ENCODE measurements around the gene EIF5A.

The EIF5A gene

GRCh38 chr17:7348478-7349242 is 41.2 kb downstream of the EIF5A start:
- Histone ChIP-seq H3K36me3 (peaks cover 98% of the 10 kb centered on the region), H3K4me3 (ENCODE audit: low read depth in 1 of 2, low read length in 1 of 2) (no peak overlapping the region), H3K4me1 (ENCODE audit: control insufficient read depth in 1 of 2, insufficient read depth in 1 of 2, low read depth in 1 of 2, low read length in 1 of 2) (peaks cover 21 to 22% of the 10 kb centered on the region in 2 experiments), H3K9me3 (peaks cover 5% of the 10 kb centered on the region), H3K27me3 (no peaks in the 10 kb centered on the region), H3K27ac (no peak overlapping the region)
- TF ChIP-seq, protein P1, sequence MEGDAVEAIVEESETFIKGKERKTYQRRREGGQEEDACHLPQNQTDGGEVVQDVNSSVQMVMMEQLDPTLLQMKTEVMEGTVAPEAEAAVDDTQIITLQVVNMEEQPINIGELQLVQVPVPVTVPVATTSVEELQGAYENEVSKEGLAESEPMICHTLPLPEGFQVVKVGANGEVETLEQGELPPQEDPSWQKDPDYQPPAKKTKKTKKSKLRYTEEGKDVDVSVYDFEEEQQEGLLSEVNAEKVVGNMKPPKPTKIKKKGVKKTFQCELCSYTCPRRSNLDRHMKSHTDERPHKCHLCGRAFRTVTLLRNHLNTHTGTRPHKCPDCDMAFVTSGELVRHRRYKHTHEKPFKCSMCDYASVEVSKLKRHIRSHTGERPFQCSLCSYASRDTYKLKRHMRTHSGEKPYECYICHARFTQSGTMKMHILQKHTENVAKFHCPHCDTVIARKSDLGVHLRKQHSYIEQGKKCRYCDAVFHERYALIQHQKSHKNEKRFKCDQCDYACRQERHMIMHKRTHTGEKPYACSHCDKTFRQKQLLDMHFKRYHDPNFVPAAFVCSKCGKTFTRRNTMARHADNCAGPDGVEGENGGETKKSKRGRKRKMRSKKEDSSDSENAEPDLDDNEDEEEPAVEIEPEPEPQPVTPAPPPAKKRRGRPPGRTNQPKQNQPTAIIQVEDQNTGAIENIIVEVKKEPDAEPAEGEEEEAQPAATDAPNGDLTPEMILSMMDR (IDR thresholded peaks at IDR 0.05) = no peak

DNA sequence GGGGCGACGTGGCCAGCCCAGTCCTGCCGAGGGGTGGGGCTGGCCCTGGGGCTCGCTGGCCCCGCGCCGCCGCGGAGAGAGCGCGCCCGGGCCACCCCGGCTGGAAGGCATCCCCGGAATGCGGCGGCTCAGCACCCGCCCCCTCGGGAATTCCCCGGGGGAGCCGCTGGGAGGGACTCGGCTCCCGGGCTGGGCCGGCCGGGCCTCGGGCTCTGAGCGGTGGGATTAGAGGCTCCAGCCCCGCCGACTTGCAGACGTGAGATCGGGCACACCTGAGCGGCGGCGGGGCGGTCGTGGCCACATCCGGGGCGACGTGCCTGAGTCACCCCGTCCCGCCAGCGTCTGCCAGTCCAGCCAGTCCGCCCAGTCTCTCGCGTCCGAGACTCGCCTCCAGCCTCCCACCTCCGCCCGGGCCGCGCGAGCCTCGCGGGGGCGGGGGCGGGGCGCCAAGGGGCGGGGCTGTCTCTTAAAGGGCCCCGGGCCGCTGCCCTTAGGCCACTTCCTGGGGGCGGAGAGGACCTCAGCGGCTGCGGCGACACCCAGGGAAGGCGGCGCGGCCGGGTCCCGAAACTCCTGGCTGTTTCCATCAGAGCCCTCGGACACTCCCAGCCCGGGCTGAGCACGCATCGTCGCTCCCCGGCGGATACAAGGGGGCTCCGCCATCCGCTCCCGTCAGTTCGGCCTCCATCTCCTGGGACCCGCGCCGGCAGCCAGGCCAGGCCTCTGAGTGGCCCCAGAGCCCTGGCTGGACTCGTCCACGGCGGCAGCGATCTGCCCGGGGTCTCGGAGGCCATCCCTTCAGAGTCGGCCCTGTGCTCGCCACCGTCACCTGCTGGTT is 44.5 kb downstream of the EIF5A start, which contains the start of gene KCTD11:
KCTD11 (plus strand) TSS at position 498 of the 838 bp plus-strand sequence.
- Histone ChIP-seq H3K4me3 (ENCODE audit: low read depth in 1 of 2, low read length in 1 of 2) (peak within 1 kb of the TSS; percentile 47 to 64), H3K36me3 (peaks cover 68% of the 10 kb centered on the region), H3K27ac (peak within 1 kb of the TSS; percentile 62), H3K4me1 (ENCODE audit: control insufficient read depth in 1 of 2, insufficient read depth in 1 of 2, low read depth in 1 of 2, low read length in 1 of 2) (peaks cover 23 to 29% of the 10 kb centered on the region in 2 experiments), H3K27me3 (peaks cover 7% of the 10 kb centered on the region), H3K9me3 (no peaks in the 10 kb centered on the region)
- TF ChIP-seq, protein P1 (IDR thresholded peaks at IDR 0.05) = no peak

DNA sequence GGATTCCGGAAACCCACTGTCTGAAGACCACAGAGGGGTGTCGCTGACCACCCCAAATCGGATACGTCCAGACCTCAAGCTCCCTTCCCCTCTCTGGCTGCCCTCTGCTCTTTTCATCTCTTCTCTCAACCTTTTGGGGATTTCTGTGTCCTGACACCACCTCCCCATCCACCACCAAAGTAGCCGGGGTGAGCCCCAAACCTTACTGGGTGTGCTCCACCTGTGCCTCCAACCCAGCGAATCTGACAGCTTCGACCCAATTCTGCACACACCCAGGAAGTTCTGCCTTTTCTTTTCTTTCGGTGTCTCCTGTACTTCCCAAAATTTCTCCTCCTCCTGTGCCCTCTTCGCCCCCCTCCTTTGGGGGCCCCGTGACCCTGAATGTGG is 45.1 kb downstream of the EIF5A start:
- H3K27ac ChIP-seq = no peak overlapping the region
- peaks cover 61% of the 10 kb centered on the region for H3K36me3 ChIP-seq
- peaks cover 10% of the 10 kb centered on the region for H3K27me3 ChIP-seq
- peaks cover 23 to 29% of the 10 kb centered on the region in 2 experiments for H3K4me1 ChIP-seq (ENCODE audit: control insufficient read depth in 1 of 2, insufficient read depth in 1 of 2, low read depth in 1 of 2, low read length in 1 of 2)
- TF ChIP-seq, protein P1 (IDR thresholded peaks at IDR 0.05) = no peak
- no peaks in the 10 kb centered on the region for H3K9me3 ChIP-seq
- H3K4me3 ChIP-seq (ENCODE audit: low read depth in 1 of 2, low read length in 1 of 2) = peak overlapping the region; percentile 47 to 64

DNA sequence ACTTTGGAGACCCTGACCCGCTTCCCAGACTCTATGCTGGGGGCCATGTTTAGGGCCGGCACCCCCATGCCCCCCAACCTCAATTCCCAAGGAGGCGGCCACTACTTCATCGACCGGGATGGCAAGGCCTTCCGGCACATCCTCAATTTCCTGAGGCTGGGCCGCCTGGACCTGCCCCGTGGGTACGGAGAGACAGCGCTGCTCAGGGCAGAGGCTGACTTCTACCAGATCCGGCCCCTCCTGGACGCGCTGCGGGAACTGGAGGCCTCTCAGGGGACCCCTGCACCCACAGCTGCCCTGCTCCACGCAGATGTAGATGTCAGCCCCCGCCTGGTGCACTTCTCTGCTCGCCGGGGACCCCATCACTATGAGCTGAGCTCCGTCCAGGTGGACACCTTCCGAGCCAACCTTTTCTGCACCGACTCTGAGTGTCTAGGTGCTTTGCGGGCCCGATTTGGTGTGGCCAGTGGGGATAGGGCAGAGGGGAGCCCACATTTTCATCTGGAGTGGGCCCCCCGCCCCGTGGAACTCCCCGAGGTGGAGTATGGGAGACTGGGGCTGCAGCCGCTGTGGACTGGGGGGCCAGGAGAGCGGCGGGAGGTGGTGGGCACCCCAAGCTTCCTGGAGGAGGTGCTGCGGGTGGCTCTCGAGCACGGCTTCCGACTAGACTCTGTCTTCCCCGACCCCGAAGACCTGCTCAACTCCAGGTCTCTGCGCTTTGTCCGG is 45.6 kb downstream of the EIF5A start:
- TF ChIP-seq, protein P1 (IDR thresholded peaks at IDR 0.05) = no peak
- H3K4me1 ChIP-seq (ENCODE audit: control insufficient read depth in 1 of 2, insufficient read depth in 1 of 2, low read depth in 1 of 2, low read length in 1 of 2) = peaks cover 23 to 29% of the 10 kb centered on the region in 2 experiments
- peaks cover 56% of the 10 kb centered on the region for H3K36me3 ChIP-seq
- no peak overlapping the region for H3K27ac ChIP-seq
- no peaks in the 10 kb centered on the region for H3K9me3 ChIP-seq
- H3K27me3 ChIP-seq = peaks cover 10% of the 10 kb centered on the region
- H3K4me3 ChIP-seq (ENCODE audit: low read depth in 1 of 2, low read length in 1 of 2) = no peak overlapping the region

- no peak overlapping the region for H3K27ac ChIP-seq
- no peak overlapping the region for H3K4me3 ChIP-seq (ENCODE audit: low read depth in 1 of 2, low read length in 1 of 2)
- peaks cover 10% of the 10 kb centered on the region for H3K27me3 ChIP-seq
- H3K9me3 ChIP-seq = no peaks in the 10 kb centered on the region
- peaks cover 43% of the 10 kb centered on the region for H3K36me3 ChIP-seq
- H3K4me1 ChIP-seq (ENCODE audit: control insufficient read depth in 1 of 2, insufficient read depth in 1 of 2, low read depth in 1 of 2, low read length in 1 of 2) = peaks cover 23 to 29% of the 10 kb centered on the region in 2 experiments
- TF ChIP-seq, protein P1 (IDR thresholded peaks at IDR 0.05) = no peak
Observed at GRCh38 chr17:7354262-7354843, 46.9 kb downstream of the EIF5A start.
